G401 (cell line): ENCODE measurements around the gene CTNNA1. TPM values are rescaled to one million over a fixed set of nuclear protein-coding genes. Genes with fewer than 3 reads are reported as not detected.

Source experiments
- total RNA-seq: library from RNA; depleted of rRNA; stranded (reverse); fragments of >200 nt; shearing (Covaris generic); gene quantifications from 2 replicates; pipeline ENCODE4 v1.2.3, GENCODE V29; 2014; rRNA removed

The CTNNA1 gene
- total RNA-seq, 1 experiment from 2014 or later: 229 TPM

Other genes starting within 250 kb of the CTNNA1 start
- 168 and 229 TPM in 2 replicates for gene ETF1, start 210.2 kb upstream of the CTNNA1 start, total RNA-seq
- gene HSPA9, start 178.0 kb upstream of the CTNNA1 start, total RNA-seq: 394 and 650 TPM in 2 replicates
- not detected in 2 replicates for gene LRRTM2, start 121.9 kb downstream of the CTNNA1 start, total RNA-seq